H54 (cell line): ENCODE data around the gene FAM216B.
"Not testable (repeated sequence)": the region's sequence is repeated elsewhere in the genome, so short reads cannot be mapped to it uniquely, and the experiment has no call there.

ENCODE experiments used
- DNase-seq: peaks from one replicate; pipeline ENCODE4 v3.0.0; 2011; ENCODE audit warnings: low spot score, mixed read lengths; ENCODE audit not compliant: insufficient read length
- FAIRE-seq: peaks from 3 replicates; lab custom pipeline; 2011; peaks lifted over from hg19 to GRCh38; lab: Jason Lieb, UNC
- POLR2A ChIP-seq: IDR thresholded peaks from 2 replicates; pipeline ENCODE4 v1.6.1; 2011; ENCODE audit warnings: low read depth, mild to moderate bottlenecking, low read length

The FAM216B gene

GRCh38 chr13:42796747-42797356 is 15.5 kb downstream of the FAM216B start:
- FAIRE-seq, result no peak
- no peak for TF ChIP-seq POLR2A
- no peak for DNase-seq

- no peak for TF ChIP-seq POLR2A
- FAIRE-seq, result no peak
- DNase-seq, result no peak
Measured at GRCh38 chr13:42798118-42798517, 16.7 kb downstream of the FAM216B start.

GRCh38 chr13:42800109-42800643 is 18.8 kb downstream of the FAM216B start:
- no peak for FAIRE-seq
- no peak for DNase-seq
- no peak for TF ChIP-seq POLR2A

GRCh38 chr13:42803563-42804204 is 22.3 kb downstream of the FAM216B start:
- DNase-seq, result no peak
- no peak for TF ChIP-seq POLR2A
- no peak for FAIRE-seq

- FAIRE-seq, result no peak
- TF ChIP-seq POLR2A, result no peak
- no peak for DNase-seq
Measured at GRCh38 chr13:42804244-42804874, 23.0 kb downstream of the FAM216B start.

GRCh38 chr13:42807241-42807640 is 25.9 kb downstream of the FAM216B start:
- TF ChIP-seq POLR2A, result no peak
- DNase-seq (no peak), FAIRE-seq (no peak)

GRCh38 chr13:42807866-42808265 is 26.5 kb downstream of the FAM216B start:
- TF ChIP-seq POLR2A, result no peak
- FAIRE-seq, result no peak
- DNase-seq, result no peak

- TF ChIP-seq POLR2A, result no peak
- no peak for DNase-seq
- no peak for FAIRE-seq
Measured at GRCh38 chr13:42808341-42808940, 27.1 kb downstream of the FAM216B start.

GRCh38 chr13:42812316-42812715 is 30.9 kb downstream of the FAM216B start:
- TF ChIP-seq POLR2A, result no peak
- FAIRE-seq (no peak), DNase-seq (no peak)

GRCh38 chr13:42814868-42815267 is 33.5 kb downstream of the FAM216B start:
- FAIRE-seq, result no peak

GRCh38 chr13:42815681-42816080 is 34.3 kb downstream of the FAM216B start:
- DNase-seq (no peak), FAIRE-seq (no peak)
- no peak for TF ChIP-seq POLR2A

More at GRCh38 chr13:42814868-42815267, 33.5 kb downstream of the FAM216B start:
- no peak for TF ChIP-seq POLR2A
- DNase-seq, result no peak

GRCh38 chr13:42816538-42816937 is 35.2 kb downstream of the FAM216B start:
- DNase-seq (no peak), FAIRE-seq (no peak)
- TF ChIP-seq POLR2A, result no peak

GRCh38 chr13:42819687-42820086 is 38.3 kb downstream of the FAM216B start:
- not testable (repeated sequence) for DNase-seq, FAIRE-seq

GRCh38 chr13:42820451-42820850 is 39.1 kb downstream of the FAM216B start:
- TF ChIP-seq POLR2A, result no peak
- FAIRE-seq (no peak), DNase-seq (no peak)
